ENCODE results near the gene FBRSL1. TPM values are rescaled to one million over a fixed set of nuclear protein-coding genes. Genes with fewer than 3 reads are reported as not detected.
"Not testable (repeated sequence)": the region's sequence is repeated elsewhere in the genome, so short reads cannot be mapped to it uniquely, and the experiment has no call there.

The FBRSL1 gene
- total and polyA plus RNA-seq, 9 donors: 6.9 to 72.9 (median 54.2) TPM

GRCh38 chr12:132471011-132471857 is 18.7 kb upstream of the FBRSL1 start:
- Histone ChIP-seq H3K27ac (ENCODE audit: low read length) (no peak overlapping the region), H3K27me3 (ENCODE audit: control insufficient read depth, insufficient read depth, low read length) (peaks cover 18% of the 10 kb centered on the region), H3K4me1 (ENCODE audit: control insufficient read depth, insufficient read depth, low read length) (peaks cover 3% of the 10 kb centered on the region), H3K9me3 (replicated peaks; ENCODE audit: control insufficient read depth, low read depth, low read length) (no peaks in the 10 kb centered on the region), H3K36me3 (ENCODE audit: control insufficient read depth, insufficient read depth, low read length) (no peaks in the 10 kb centered on the region), H3K4me3 (ENCODE audit: low read length) (no peak overlapping the region)
- WGBS (ENCODE audit: insufficient coverage): 47% methylated on average over 11 of the region's 18 CpGs
- DNase-seq: no peak

DNA sequence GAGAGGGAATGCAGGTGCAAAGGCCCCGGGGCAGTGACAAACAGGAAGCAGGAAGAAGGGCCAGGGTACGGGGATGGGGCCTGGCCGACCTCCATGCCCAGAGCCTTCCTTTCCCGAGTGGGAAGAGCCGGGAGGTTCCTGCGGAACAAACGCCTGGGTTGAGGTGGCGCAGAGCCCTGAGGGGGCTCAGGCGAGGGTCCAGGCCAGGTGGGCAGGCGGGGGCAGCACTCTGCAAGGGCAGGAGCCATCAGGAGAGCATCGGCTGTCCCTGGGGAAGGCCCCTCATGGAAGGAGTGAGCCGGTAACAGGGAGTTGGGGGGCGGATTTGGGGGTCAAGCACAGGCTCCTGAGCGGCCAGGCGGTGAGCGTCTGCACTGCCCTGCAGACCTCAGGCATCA is 18.1 kb upstream of the FBRSL1 start:
- H3K27ac ChIP-seq (ENCODE audit: low read length): no peak overlapping the region
- no peaks in the 10 kb centered on the region for H3K36me3 ChIP-seq (ENCODE audit: control insufficient read depth, insufficient read depth, low read length)
- peaks cover 4% of the 10 kb centered on the region for H3K4me1 ChIP-seq (ENCODE audit: control insufficient read depth, insufficient read depth, low read length)
- H3K9me3 ChIP-seq (replicated peaks; ENCODE audit: control insufficient read depth, low read depth, low read length): no peaks in the 10 kb centered on the region
- 76% methylated on average over 12 of the region's 16 CpGs for WGBS (ENCODE audit: insufficient coverage)
- no peak for DNase-seq
- peaks cover 17% of the 10 kb centered on the region for H3K27me3 ChIP-seq (ENCODE audit: control insufficient read depth, insufficient read depth, low read length)
- no peak overlapping the region for H3K4me3 ChIP-seq (ENCODE audit: low read length)

DNA sequence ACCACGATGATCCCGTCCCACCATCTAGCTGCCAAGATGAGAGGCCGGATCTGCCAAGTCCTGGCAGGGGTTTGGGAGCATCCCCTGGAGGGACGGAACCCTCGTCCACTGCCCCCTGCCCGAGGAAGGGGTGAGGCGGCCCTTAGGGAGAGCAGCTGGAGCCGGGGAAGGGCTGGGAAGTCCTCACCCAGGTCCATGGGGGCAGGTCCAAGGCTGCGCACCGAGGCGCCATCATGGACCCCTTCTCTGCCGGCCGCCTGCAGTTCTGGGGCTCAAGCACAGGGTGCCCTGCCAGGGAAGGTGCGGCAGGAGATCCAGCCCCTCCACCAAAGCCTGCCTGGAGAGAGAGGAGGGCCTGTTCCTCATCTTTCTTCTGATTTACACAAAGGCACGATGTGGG is 17.6 kb upstream of the FBRSL1 start:
- peaks cover 16% of the 10 kb centered on the region for H3K27me3 ChIP-seq (ENCODE audit: control insufficient read depth, insufficient read depth, low read length)
- no peak overlapping the region for H3K27ac ChIP-seq (ENCODE audit: low read length)
- H3K4me3 ChIP-seq (ENCODE audit: low read length): no peak overlapping the region
- H3K36me3 ChIP-seq (ENCODE audit: control insufficient read depth, insufficient read depth, low read length): no peaks in the 10 kb centered on the region
- peaks cover 5% of the 10 kb centered on the region for H3K4me1 ChIP-seq (ENCODE audit: control insufficient read depth, insufficient read depth, low read length)
- DNase-seq: no peak
- H3K9me3 ChIP-seq (replicated peaks; ENCODE audit: control insufficient read depth, low read depth, low read length): no peaks in the 10 kb centered on the region
- WGBS (ENCODE audit: insufficient coverage): 79% methylated on average over 8 of the region's 15 CpGs

- 85% methylated on average over 18 of the region's 35 CpGs for WGBS (ENCODE audit: insufficient coverage)
Observed at GRCh38 chr12:132474237-132474741, 15.7 kb upstream of the FBRSL1 start.

GRCh38 chr12:132474799-132475303 is 15.1 kb upstream of the FBRSL1 start:
- whole genome bisulfite sequencing (ENCODE audit: insufficient coverage): no CpG with 5 or more reads among the region's 56 CpGs
- not testable (repeated sequence) for H3K27ac ChIP-seq (ENCODE audit: low read length); DNase-seq; H3K4me1 ChIP-seq (ENCODE audit: control insufficient read depth, insufficient read depth, low read length); H3K4me3 ChIP-seq (ENCODE audit: low read length); H3K9me3 ChIP-seq (replicated peaks; ENCODE audit: control insufficient read depth, low read depth, low read length); H3K27me3 ChIP-seq (ENCODE audit: control insufficient read depth, insufficient read depth, low read length); H3K36me3 ChIP-seq (ENCODE audit: control insufficient read depth, insufficient read depth, low read length)

More at GRCh38 chr12:132474237-132474741, 15.7 kb upstream of the FBRSL1 start:
- H3K4me3 ChIP-seq (ENCODE audit: low read length): no peak overlapping the region
- peaks cover 11% of the 10 kb centered on the region for H3K27me3 ChIP-seq (ENCODE audit: control insufficient read depth, insufficient read depth, low read length)
- no peak for DNase-seq
- H3K36me3 ChIP-seq (ENCODE audit: control insufficient read depth, insufficient read depth, low read length): no peaks in the 10 kb centered on the region
- H3K9me3 ChIP-seq (replicated peaks; ENCODE audit: control insufficient read depth, low read depth, low read length): no peaks in the 10 kb centered on the region
- no peak overlapping the region for H3K27ac ChIP-seq (ENCODE audit: low read length)
- H3K4me1 ChIP-seq (ENCODE audit: control insufficient read depth, insufficient read depth, low read length): peaks cover 5% of the 10 kb centered on the region

GRCh38 chr12:132475304-132476037 is 14.5 kb upstream of the FBRSL1 start:
- H3K4me1 ChIP-seq (ENCODE audit: control insufficient read depth, insufficient read depth, low read length): peaks cover 11% of the 10 kb centered on the region
- 91% methylated on average over 29 of the region's 47 CpGs for WGBS (ENCODE audit: insufficient coverage)
- H3K27me3 ChIP-seq (ENCODE audit: control insufficient read depth, insufficient read depth, low read length): peaks cover 10% of the 10 kb centered on the region
- H3K36me3 ChIP-seq (ENCODE audit: control insufficient read depth, insufficient read depth, low read length): no peaks in the 10 kb centered on the region
- no peaks in the 10 kb centered on the region for H3K9me3 ChIP-seq (replicated peaks; ENCODE audit: control insufficient read depth, low read depth, low read length)
- no peak overlapping the region for H3K4me3 ChIP-seq (ENCODE audit: low read length)
- no peak overlapping the region for H3K27ac ChIP-seq (ENCODE audit: low read length)
- DNase-seq: no peak

DNA sequence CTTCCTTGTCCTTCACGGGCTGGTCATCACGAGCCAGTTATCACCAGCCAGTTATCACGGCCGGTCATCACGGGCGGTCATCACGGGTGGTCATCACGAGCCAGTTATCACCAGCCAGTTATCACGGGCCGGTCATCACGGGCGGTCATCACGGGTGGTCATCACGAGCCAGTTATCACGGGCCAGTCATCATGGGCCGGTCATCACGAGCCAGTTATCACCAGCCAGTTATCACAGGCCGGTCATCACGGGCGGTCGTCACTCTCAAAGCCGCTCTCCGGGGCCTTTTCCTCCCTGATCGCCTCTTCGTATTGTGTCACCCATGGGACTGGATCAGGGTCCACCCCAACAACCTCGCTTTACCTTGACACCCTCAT is 13.9 kb upstream of the FBRSL1 start:
- H3K36me3 ChIP-seq (ENCODE audit: control insufficient read depth, insufficient read depth, low read length): no peaks in the 10 kb centered on the region
- peaks cover 11% of the 10 kb centered on the region for H3K27me3 ChIP-seq (ENCODE audit: control insufficient read depth, insufficient read depth, low read length)
- no peak overlapping the region for H3K27ac ChIP-seq (ENCODE audit: low read length)
- WGBS (ENCODE audit: insufficient coverage): 83% methylated on average over 25 of the region's 26 CpGs
- no peaks in the 10 kb centered on the region for H3K9me3 ChIP-seq (replicated peaks; ENCODE audit: control insufficient read depth, low read depth, low read length)
- DNase-seq: no peak
- H3K4me1 ChIP-seq (ENCODE audit: control insufficient read depth, insufficient read depth, low read length): peaks cover 16% of the 10 kb centered on the region
- no peak overlapping the region for H3K4me3 ChIP-seq (ENCODE audit: low read length)

- no peaks in the 10 kb centered on the region for H3K36me3 ChIP-seq (ENCODE audit: control insufficient read depth, insufficient read depth, low read length)
- DNase-seq: no peak
- WGBS (ENCODE audit: insufficient coverage): 87% methylated on average over 18 of the region's 18 CpGs
- H3K4me1 ChIP-seq (ENCODE audit: control insufficient read depth, insufficient read depth, low read length): peaks cover 17% of the 10 kb centered on the region
- no peaks in the 10 kb centered on the region for H3K9me3 ChIP-seq (replicated peaks; ENCODE audit: control insufficient read depth, low read depth, low read length)
- H3K4me3 ChIP-seq (ENCODE audit: low read length): no peak overlapping the region
- no peak overlapping the region for H3K27ac ChIP-seq (ENCODE audit: low read length)
- H3K27me3 ChIP-seq (ENCODE audit: control insufficient read depth, insufficient read depth, low read length): peaks cover 8% of the 10 kb centered on the region
Observed at GRCh38 chr12:132476421-132476820, 13.5 kb upstream of the FBRSL1 start.

GRCh38 chr12:132477017-132477702 is 12.8 kb upstream of the FBRSL1 start:
- Histone ChIP-seq H3K27ac (ENCODE audit: low read length) (no peak overlapping the region), H3K9me3 (replicated peaks; ENCODE audit: control insufficient read depth, low read depth, low read length) (no peaks in the 10 kb centered on the region), H3K27me3 (ENCODE audit: control insufficient read depth, insufficient read depth, low read length) (peaks cover 9% of the 10 kb centered on the region), H3K4me3 (ENCODE audit: low read length) (no peak overlapping the region), H3K36me3 (ENCODE audit: control insufficient read depth, insufficient read depth, low read length) (no peaks in the 10 kb centered on the region), H3K4me1 (ENCODE audit: control insufficient read depth, insufficient read depth, low read length) (peaks cover 21% of the 10 kb centered on the region)
- WGBS (ENCODE audit: insufficient coverage): 55% methylated on average over 11 of the region's 14 CpGs
- DNase-seq: no peak

Measured in muscle of leg (tissue), 11 donors.